HCT116 (cell line): ENCODE data around the gene RASGRP2. TPM values are rescaled to one million over a fixed set of nuclear protein-coding genes. Genes with fewer than 3 reads are reported as not detected.

ENCODE experiments used
- ATAC-seq: fragments of 200-7000 bp; cut with Tn5 transposase; 2 replicates; pipeline ENCODE4 v1.9.1; 2020; ENCODE audit warnings: mild to moderate bottlenecking, moderate library complexity
- BruUV-seq: library from RNA; stranded (reverse); fragments of 400-500 nt; replicated peaks from 2 replicates; lab custom pipeline; 2021; lab: Mats Ljungman, UMichigan
- CTCF ChIA-PET: fragments of 300-600 bp; sonication (Branson Sonifier 250); formaldehyde crosslinking; loops from one replicate; lab custom pipeline; 2021; ENCODE audit warnings: antibody characterized with exemption; lab: Charles Lee
- POLR2A ChIA-PET: fragments of 300-600, 350-600 bp; sonication (Branson Sonifier 250); formaldehyde crosslinking; loops from one replicate; lab custom pipeline; 2021; ENCODE audit warnings: antibody characterized with exemption; lab: Charles Lee
- RAD21 ChIA-PET, 2 experiments: fragments of 300-600 bp; sonication (Branson Sonifier 250); formaldehyde crosslinking; loops; one replicate each; lab custom pipeline; 2023; ENCODE audit warnings: low total read pairs in 2 of 2; ENCODE audit not compliant: uncharacterized antibody in 2 of 2, unreplicated experiment in 2 of 2, low non-redundant PET in 1 of 2; lab: Charles Lee
- DNase-seq: peaks from one replicate; pipeline ENCODE4 v3.0.0-alpha.2; 2010; ENCODE audit warnings: low read depth, low spot score
- H2AFZ ChIP-seq: fragments of 200-600 bp; shearing (Covaris generic), sonication (generic); 2 replicates; pipeline ENCODE4 v1.6.1; 2017; ENCODE audit warnings: low read depth, mixed run types, mixed read lengths, antibody characterized with exemption, low read length; ENCODE audit not compliant: poor library complexity, severe bottlenecking
- H3K27ac ChIP-seq: 2 replicates; pipeline ENCODE4 v1.5.1; 2012; ENCODE audit warnings: low read depth, low read length
- H3K27me3 ChIP-seq: fragments of 200-600 bp; sonication (generic); 2 replicates; pipeline ENCODE4 v1.6.1; 2016; ENCODE audit warnings: mixed run types, low read length, mixed read lengths; ENCODE audit not compliant: insufficient read depth
- H3K36me3 ChIP-seq, 2 experiments: fragments of 200-500 bp in 1 of 2; fragments of 200-600 bp in 1 of 2; sonication (Bioruptor generic) in 1 of 2; sonication (generic) in 1 of 2; 2 replicates each; pipeline versions ENCODE4 v1.5.1 to v1.6.1; 2014 to 2016; ENCODE audit warnings: low read length in 2 of 2, inconsistent platforms in 1 of 2, mixed read lengths in 1 of 2, mixed run types in 1 of 2; ENCODE audit not compliant: insufficient read depth in 2 of 2, control insufficient read depth in 1 of 2
- H3K4me1 ChIP-seq, 2 experiments: fragments of 200-600 bp in 1 of 2; sonication (generic) in 1 of 2; 2 replicates each; pipeline versions ENCODE4 v1.5.1 to v1.6.1; 2012 to 2017; ENCODE audit warnings: low read length in 2 of 2, inconsistent platforms in 1 of 2, mild to moderate bottlenecking in 1 of 2, mixed read lengths in 1 of 2, mixed run types in 1 of 2, moderate library complexity in 1 of 2; ENCODE audit not compliant: insufficient read depth in 2 of 2, control insufficient read depth in 1 of 2
- H3K4me2 ChIP-seq: fragments of 200-600 bp; sonication (generic); 2 replicates; pipeline ENCODE4 v1.6.1; 2017; ENCODE audit warnings: mixed run types, low read length, mixed read lengths
- H3K4me3 ChIP-seq, 2 experiments: fragments of 200-600 bp in 1 of 2; sonication (generic) in 1 of 2; replicated peaks in 1 of 2; 2 replicates each; pipeline ENCODE4 v1.5.1; 2011 to 2016; ENCODE audit warnings: low read length in 2 of 2, control low read depth in 1 of 2, low read depth in 1 of 2, mild to moderate bottlenecking in 1 of 2, mixed read lengths in 1 of 2, mixed run types in 1 of 2
- H3K79me2 ChIP-seq: fragments of 200-600 bp; sonication (generic); 2 replicates; pipeline ENCODE4 v1.6.1; 2017; ENCODE audit warnings: mild to moderate bottlenecking, mixed run types, low read length, moderate library complexity, mixed read lengths; ENCODE audit not compliant: insufficient read depth
- H3K9ac ChIP-seq: fragments of 200-600 bp; sonication (generic); 2 replicates; pipeline ENCODE4 v1.6.1; 2016; ENCODE audit warnings: low read length, mixed read lengths
- H3K9me2 ChIP-seq: fragments of 200-600 bp; sonication (generic), shearing (Covaris generic); 2 replicates; pipeline ENCODE4 v1.6.1; 2017; ENCODE audit warnings: mixed run types, mild to moderate bottlenecking, moderate library complexity; ENCODE audit not compliant: insufficient read depth
- H3K9me3 ChIP-seq, 2 experiments: fragments of 200-500 bp in 1 of 2; fragments of 200-600 bp in 1 of 2; sonication (Bioruptor generic) in 1 of 2; sonication (generic) in 1 of 2; 2 replicates each; pipeline ENCODE4 v1.6.1; 2014 to 2017; ENCODE audit warnings: low read length in 2 of 2, mixed read lengths in 2 of 2, inconsistent platforms in 1 of 2, low read depth in 1 of 2, mild to moderate bottlenecking in 1 of 2, mixed run types in 1 of 2, moderate library complexity in 1 of 2; ENCODE audit not compliant: control insufficient read depth in 1 of 2, insufficient read depth in 1 of 2
- H4K20me1 ChIP-seq: fragments of 200-600 bp; sonication (generic), shearing (Covaris generic); 2 replicates; pipeline ENCODE4 v1.6.1; 2017; ENCODE audit warnings: mixed run types, mild to moderate bottlenecking, moderate library complexity; ENCODE audit not compliant: insufficient read depth
- CBX3 ChIP-seq: IDR thresholded peaks from 2 replicates; pipeline ENCODE4 v1.6.1; 2012; ENCODE audit warnings: low read depth
- CEBPB ChIP-seq: IDR thresholded peaks from 2 replicates; pipeline ENCODE4 v1.6.1; 2012; ENCODE audit warnings: low read depth
- EGR1 ChIP-seq: IDR thresholded peaks from 2 replicates; pipeline ENCODE4 v1.6.1; 2012; ENCODE audit warnings: low read depth
- EZH2 ChIP-seq: fragments of 200-600 bp; sonication (generic); IDR thresholded peaks from 2 replicates; pipeline ENCODE4 v1.6.1; 2017; ENCODE audit warnings: antibody characterized with exemption, mixed run types
- FOSL1 ChIP-seq: IDR thresholded peaks from 2 replicates; pipeline ENCODE4 v1.6.1; 2012; ENCODE audit warnings: low read depth
- MAX ChIP-seq: IDR thresholded peaks from 2 replicates; pipeline ENCODE4 v1.6.1; 2012
- POLR2AphosphoS5 ChIP-seq: IDR thresholded peaks from 2 replicates; pipeline ENCODE4 v1.6.1; 2011; ENCODE audit warnings: mild to moderate bottlenecking, low read depth, low read length, moderate library complexity
- RAD21 ChIP-seq: IDR thresholded peaks from 2 replicates; pipeline ENCODE4 v1.6.1; 2012; ENCODE audit warnings: low read depth, mild to moderate bottlenecking
- SP1 ChIP-seq: IDR thresholded peaks from 2 replicates; pipeline ENCODE4 v1.6.1; 2012; ENCODE audit warnings: low read depth
- ZBTB33 ChIP-seq: IDR thresholded peaks from 2 replicates; pipeline ENCODE4 v1.6.1; 2011; ENCODE audit warnings: mild to moderate bottlenecking, low read length, moderate library complexity; ENCODE audit not compliant: insufficient replicate concordance; ENCODE audit errors: extremely low read depth
- intact Hi-C: fragments of 100-400 bp; cut with micrococcal nuclease; formaldehyde crosslinking; loops from 2 replicates; pipeline ENCODE4 v1.10.0; 2022
- total RNA-seq: library from RNA; stranded (reverse); gene quantifications from one replicate; pipeline ENCODE4 v1.2.1, GENCODE V29; 2021; ENCODE audit not compliant: unreplicated experiment

Gene RASGRP2
- total RNA-seq, 1 experiment from 2014 or later = 12.8 TPM

GRCh38 chr11:64681171-64681570 is 62.8 kb downstream of the RASGRP2 start:
- ChIA-PET RAD21 (no interaction called here), POLR2A (no interaction called here), CTCF (no interaction called here)
- no peak for DNase-seq
- Histone ChIP-seq H3K9me2 (no peaks in the 10 kb centered on the region), H3K4me1 (no peaks in the 10 kb centered on the region), H3K27me3 (peaks cover 29% of the 10 kb centered on the region; the same call in 1 of the 2 replicates), H3K36me3 (no peaks in the 10 kb centered on the region), H4K20me1 (no peaks in the 10 kb centered on the region), H3K4me3 (no peak overlapping the region), H3K9ac (no peak overlapping the region), H3K27ac (no peak overlapping the region), H3K9me3 (no peaks in the 10 kb centered on the region), H2AFZ (no peak overlapping the region), H3K79me2 (no peaks in the 10 kb centered on the region), H3K4me2 (no peak overlapping the region)
- intact Hi-C loops = no loop called here
- TF ChIP-seq FOSL1 = no peak
- no peak for TF ChIP-seq EGR1
- no peak for TF ChIP-seq POLR2AphosphoS5
- no peak for TF ChIP-seq CEBPB
- no peak for TF ChIP-seq MAX
- TF ChIP-seq CBX3 = no peak
- no peak for TF ChIP-seq EZH2
- no peak for TF ChIP-seq RAD21
- no peak for TF ChIP-seq SP1
- TF ChIP-seq ZBTB33 = no peak
- ATAC-seq = no peak
- BruUV-seq = no TSS peak
